Fibroblast of lung (primary cell): ENCODE measurements around the gene OTOA. TPM values are rescaled to one million over a fixed set of nuclear protein-coding genes. Genes with fewer than 3 reads are reported as not detected.

Experiments
- DNase-seq, 2 donors: peaks; one replicate each; pipeline versions ENCODE4 v3.0.0 to v3.0.0-alpha.2; 2010; ENCODE audit warnings: low read depth in 2 of 2
- H2AFZ ChIP-seq: 2 replicates; pipeline ENCODE4 v1.5.1; 2012; ENCODE audit warnings: low read length, control low read depth, inconsistent platforms
- H3K27ac ChIP-seq: 2 replicates; pipeline ENCODE4 v1.5.1; 2011; ENCODE audit warnings: low read length, control low read depth; ENCODE audit not compliant: insufficient read depth
- H3K27me3 ChIP-seq: 2 replicates; pipeline ENCODE4 v1.5.1; 2011; ENCODE audit warnings: mild to moderate bottlenecking, low read length; ENCODE audit not compliant: control insufficient read depth, insufficient read depth
- H3K36me3 ChIP-seq: 2 replicates; pipeline ENCODE4 v1.5.1; 2011; ENCODE audit warnings: low read length; ENCODE audit not compliant: control insufficient read depth, insufficient read depth
- H3K4me1 ChIP-seq: 2 replicates; pipeline ENCODE4 v1.5.1; 2011; ENCODE audit warnings: low read length; ENCODE audit not compliant: control insufficient read depth, insufficient read depth; ENCODE audit errors: extremely low read depth
- H3K4me2 ChIP-seq: 2 replicates; pipeline ENCODE4 v1.5.1; 2011; ENCODE audit warnings: low read length, control low read depth; ENCODE audit not compliant: insufficient read depth; ENCODE audit errors: extremely low read depth
- H3K4me3 ChIP-seq, 4 experiments: fragments of 200-600 bp in 1 of 4; sonication (generic) in 1 of 4; replicated peaks in 1 of 4; 2 replicates each; pipeline ENCODE4 v1.5.1; 2011 to 2016; ENCODE audit warnings: low read length in 4 of 4, low read depth in 3 of 4, mild to moderate bottlenecking in 3 of 4, control low read depth in 2 of 4, inconsistent platforms in 1 of 4, mixed read lengths in 1 of 4; ENCODE audit not compliant: insufficient read depth in 1 of 4; ENCODE audit errors: control extremely low read depth in 1 of 4
- H3K79me2 ChIP-seq: 2 replicates; pipeline ENCODE4 v1.5.1; 2012; ENCODE audit warnings: mild to moderate bottlenecking, low read length, inconsistent platforms; ENCODE audit not compliant: control insufficient read depth, insufficient read depth
- H3K9ac ChIP-seq: 2 replicates; pipeline ENCODE4 v1.5.1; 2011; ENCODE audit warnings: mild to moderate bottlenecking, low read length, control low read depth; ENCODE audit not compliant: insufficient read depth
- H3K9me3 ChIP-seq: 2 replicates; pipeline ENCODE4 v1.5.1; 2012; ENCODE audit warnings: low read depth, low read length; ENCODE audit not compliant: control insufficient read depth, insufficient read depth
- H4K20me1 ChIP-seq: 2 replicates; pipeline ENCODE4 v1.5.1; 2011; ENCODE audit warnings: low read length; ENCODE audit not compliant: control insufficient read depth, insufficient read depth; ENCODE audit errors: extremely low read depth
- EZH2 ChIP-seq: IDR thresholded peaks from 2 replicates; pipeline ENCODE4 v1.5.1; 2012; ENCODE audit warnings: low read length, control low read depth, mild to moderate bottlenecking; ENCODE audit errors: missing control alignments
- polyA plus RNA-seq, 2 donors: library from polyadenylated mRNA; depleted of rRNA in 1 of 2; stranded (reverse) in 1 of 2; unstranded in 1 of 2; fragments of >200 nt; gene quantifications; 2 replicates each; pipeline ENCODE4 v1.2.1, GENCODE V29; 2011 to 2012; ENCODE audit warnings: missing spikeins in 1 of 2
- total RNA-seq: library from RNA; depleted of rRNA; stranded (reverse); fragments of >200 nt; gene quantifications from 2 replicates; pipeline ENCODE4 v1.2.1, GENCODE V29; 2014
- TF ChIP-seq, protein P1 (sequence below), 2 donors: IDR thresholded peaks in 1 of 2; conservative IDR thresholded peaks in 1 of 2; 1 replicate in 1 of 2; 2 replicates in 1 of 2; pipeline ENCODE4 v1.5.1; 2011 to 2012; ENCODE audit warnings: low read length in 2 of 2, control low read depth in 1 of 2, inconsistent platforms in 1 of 2, low read depth in 1 of 2, mild to moderate bottlenecking in 1 of 2

The OTOA gene
- total and polyA plus RNA-seq, 2 donors (not counting 1 experiment from before 2014, with no cell fraction given): 0.17 TPM; not detected in 1

DNA sequence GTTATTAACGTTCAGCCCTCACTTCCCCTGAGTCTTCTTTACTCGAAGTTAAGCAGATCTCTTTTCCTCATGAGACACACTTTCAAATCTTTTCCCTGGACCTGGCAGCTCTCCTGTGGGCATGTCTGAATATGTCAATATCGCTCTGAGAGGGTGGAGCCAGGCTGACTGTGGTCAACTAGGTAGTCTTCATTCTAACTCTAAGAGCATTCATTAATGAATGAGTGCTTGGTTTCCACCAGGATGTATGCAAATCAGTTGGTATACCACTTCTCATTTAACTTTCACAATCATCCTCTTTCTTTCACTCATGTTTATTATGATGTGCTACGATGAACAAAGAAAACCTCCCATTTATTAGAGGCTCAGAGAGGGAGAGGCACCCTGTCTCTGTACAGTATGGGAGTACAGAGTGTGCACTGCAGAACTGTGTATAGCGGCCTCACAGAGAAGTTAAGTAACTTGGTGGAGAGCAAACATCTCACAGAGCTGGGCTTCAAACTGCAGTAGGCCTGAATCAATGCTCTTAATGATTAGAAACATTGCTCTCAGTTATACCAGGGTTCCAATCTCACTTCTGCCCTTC lies 39.9 kb downstream of the OTOA start:
- Histone ChIP-seq H2AFZ (no peak overlapping the region), H3K27me3 (no peaks in the 10 kb centered on the region), H3K4me3 (no peak overlapping the region), H3K4me2 (no peak overlapping the region), H3K27ac (no peak overlapping the region), H3K9me3 (no peaks in the 10 kb centered on the region), H3K36me3 (no peaks in the 10 kb centered on the region), H3K9ac (no peak overlapping the region), H3K4me1 (no peaks in the 10 kb centered on the region), H3K79me2 (no peaks in the 10 kb centered on the region), H4K20me1 (no peaks in the 10 kb centered on the region)
- no peak for TF ChIP-seq EZH2
- TF ChIP-seq, protein P1, sequence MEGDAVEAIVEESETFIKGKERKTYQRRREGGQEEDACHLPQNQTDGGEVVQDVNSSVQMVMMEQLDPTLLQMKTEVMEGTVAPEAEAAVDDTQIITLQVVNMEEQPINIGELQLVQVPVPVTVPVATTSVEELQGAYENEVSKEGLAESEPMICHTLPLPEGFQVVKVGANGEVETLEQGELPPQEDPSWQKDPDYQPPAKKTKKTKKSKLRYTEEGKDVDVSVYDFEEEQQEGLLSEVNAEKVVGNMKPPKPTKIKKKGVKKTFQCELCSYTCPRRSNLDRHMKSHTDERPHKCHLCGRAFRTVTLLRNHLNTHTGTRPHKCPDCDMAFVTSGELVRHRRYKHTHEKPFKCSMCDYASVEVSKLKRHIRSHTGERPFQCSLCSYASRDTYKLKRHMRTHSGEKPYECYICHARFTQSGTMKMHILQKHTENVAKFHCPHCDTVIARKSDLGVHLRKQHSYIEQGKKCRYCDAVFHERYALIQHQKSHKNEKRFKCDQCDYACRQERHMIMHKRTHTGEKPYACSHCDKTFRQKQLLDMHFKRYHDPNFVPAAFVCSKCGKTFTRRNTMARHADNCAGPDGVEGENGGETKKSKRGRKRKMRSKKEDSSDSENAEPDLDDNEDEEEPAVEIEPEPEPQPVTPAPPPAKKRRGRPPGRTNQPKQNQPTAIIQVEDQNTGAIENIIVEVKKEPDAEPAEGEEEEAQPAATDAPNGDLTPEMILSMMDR (conservative IDR thresholded peaks at IDR 0.05 in 1 of 2, IDR thresholded peaks at IDR 0.05 in 1 of 2; ENCODE audit: low read depth in 1 of 2, low read length in 2 of 2): no peak
- no peak for DNase-seq

DNA sequence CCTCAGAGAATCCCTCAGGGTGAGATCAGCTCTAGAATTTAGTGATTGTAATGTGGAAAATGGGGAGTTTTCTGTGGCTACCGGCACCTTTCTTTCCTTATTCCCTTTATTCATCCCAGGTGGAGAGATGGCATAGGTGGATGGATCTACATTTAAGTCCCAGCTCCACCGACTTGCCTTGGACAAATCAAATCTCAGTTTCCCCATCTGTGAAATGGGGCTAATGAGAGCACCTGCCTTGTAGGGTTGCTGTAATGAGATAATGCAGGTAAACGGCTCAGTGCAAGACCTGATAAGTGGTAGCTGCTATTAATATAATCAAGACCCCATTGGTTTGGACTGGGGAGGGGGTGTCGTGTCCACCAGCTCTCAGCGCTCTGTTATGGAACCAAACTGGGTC lies 40.5 kb downstream of the OTOA start:
- TF ChIP-seq EZH2: no peak
- TF ChIP-seq, protein P1 (conservative IDR thresholded peaks at IDR 0.05 in 1 of 2, IDR thresholded peaks at IDR 0.05 in 1 of 2; ENCODE audit: low read depth in 1 of 2, low read length in 2 of 2): no peak
- DNase-seq: no peak
- H3K36me3 ChIP-seq: no peaks in the 10 kb centered on the region

DNA sequence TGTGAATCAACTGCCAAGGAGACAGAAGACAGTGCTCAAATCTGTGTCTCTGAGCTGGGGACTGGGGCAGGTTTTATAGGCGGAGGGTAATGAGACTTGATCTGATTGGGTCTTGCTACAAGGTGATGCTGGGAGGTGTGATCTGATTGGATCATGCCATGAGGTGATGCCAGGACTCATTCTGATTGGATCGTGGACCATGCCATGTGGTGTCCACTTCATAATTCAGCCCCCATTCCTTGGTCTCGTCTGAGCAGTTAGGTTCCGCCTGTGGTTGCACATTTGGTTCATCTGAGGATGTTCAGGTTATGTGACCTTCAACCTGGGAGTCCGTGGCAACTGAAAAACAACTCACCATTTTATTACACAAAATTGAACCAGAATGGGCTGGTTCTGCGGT lies 41.0 kb downstream of the OTOA start:
- no peaks in the 10 kb centered on the region for H3K27me3 ChIP-seq
- no peak for DNase-seq
- H3K79me2 ChIP-seq: no peaks in the 10 kb centered on the region
- H3K27ac ChIP-seq: no peak overlapping the region
- TF ChIP-seq, protein P1 (conservative IDR thresholded peaks at IDR 0.05 in 1 of 2, IDR thresholded peaks at IDR 0.05 in 1 of 2; ENCODE audit: low read depth in 1 of 2, low read length in 2 of 2): no peak
- H3K4me1 ChIP-seq: no peaks in the 10 kb centered on the region
- H3K4me3 ChIP-seq: no peak overlapping the region
- no peaks in the 10 kb centered on the region for H3K9me3 ChIP-seq
- no peaks in the 10 kb centered on the region for H4K20me1 ChIP-seq
- H3K9ac ChIP-seq: no peak overlapping the region
- H3K36me3 ChIP-seq: no peaks in the 10 kb centered on the region
- no peak overlapping the region for H2AFZ ChIP-seq
- H3K4me2 ChIP-seq: no peak overlapping the region

More for the DNA sequence above, 40.5 kb downstream of the OTOA start:
- no peaks in the 10 kb centered on the region for H4K20me1 ChIP-seq
- no peaks in the 10 kb centered on the region for H3K9me3 ChIP-seq
- H3K4me3 ChIP-seq: no peak overlapping the region
- no peak overlapping the region for H2AFZ ChIP-seq
- no peaks in the 10 kb centered on the region for H3K4me1 ChIP-seq
- H3K79me2 ChIP-seq: no peaks in the 10 kb centered on the region
- no peaks in the 10 kb centered on the region for H3K27me3 ChIP-seq
- H3K9ac ChIP-seq: no peak overlapping the region
- no peak overlapping the region for H3K4me2 ChIP-seq
- H3K27ac ChIP-seq: no peak overlapping the region
